HG02642 (cell line): ENCODE results near the gene RASD2.

ENCODE experiments used
- ATAC-seq: cut with Tn5 transposase; IDR thresholded peaks from one replicate; pipeline ENCODE4 v1.9.1; 2021; ENCODE audit warnings: mild to moderate bottlenecking; ENCODE audit not compliant: unreplicated experiment, poor library complexity

Gene RASD2

GRCh38 chr22:35539487-35539886 lies 1.1 kb upstream of the RASD2 start:
- no peak for ATAC-seq

GRCh38 chr22:35539910-35540594 lies 579 bp upstream of the RASD2 start:
- peak; percentile 79 for ATAC-seq

GRCh38 chr22:35541254-35541748 lies 670 bp downstream of the RASD2 start:
- no peak for ATAC-seq

- no peak for ATAC-seq
These were observed 1.7 kb downstream of the RASD2 start for GRCh38 chr22:35542157-35542938.

- no peak for ATAC-seq
These were observed 2.4 kb downstream of the RASD2 start for GRCh38 chr22:35542939-35543516.

GRCh38 chr22:35543702-35544101 lies 3.1 kb downstream of the RASD2 start:
- no peak for ATAC-seq

GRCh38 chr22:35544189-35544588 lies 3.6 kb downstream of the RASD2 start:
- no peak for ATAC-seq

GRCh38 chr22:35544827-35545226 lies 4.2 kb downstream of the RASD2 start:
- ATAC-seq, result no peak

GRCh38 chr22:35546886-35547285 lies 6.3 kb downstream of the RASD2 start:
- ATAC-seq, result no peak

- no peak for ATAC-seq
These were observed 7.5 kb downstream of the RASD2 start for GRCh38 chr22:35547987-35548721.

- ATAC-seq, result no peak
These were observed 8.1 kb downstream of the RASD2 start for GRCh38 chr22:35548722-35549112.

- ATAC-seq, result no peak
These were observed 8.7 kb downstream of the RASD2 start for GRCh38 chr22:35549328-35549727.

GRCh38 chr22:35551549-35552177 lies 11.0 kb downstream of the RASD2 start:
- ATAC-seq, result no peak

- no peak for ATAC-seq
These were observed 11.7 kb downstream of the RASD2 start for GRCh38 chr22:35552196-35552842.

GRCh38 chr22:35552846-35553245 lies 12.2 kb downstream of the RASD2 start:
- no peak for ATAC-seq

- no peak for ATAC-seq
These were observed 12.7 kb downstream of the RASD2 start for GRCh38 chr22:35553341-35553740.

- ATAC-seq, result no peak
These were observed 13.7 kb downstream of the RASD2 start for GRCh38 chr22:35554297-35554845.

GRCh38 chr22:35555483-35555890 lies 14.9 kb downstream of the RASD2 start:
- ATAC-seq, result no peak

GRCh38 chr22:35555946-35556547 lies 15.4 kb downstream of the RASD2 start:
- ATAC-seq, result no peak
